Measurements from ENCODE around the gene CSAD.
"Not testable (repeated sequence)": the region's sequence is repeated elsewhere in the genome, so short reads cannot be mapped to it uniquely, and the experiment has no call there.

Gene CSAD

GRCh38 chr12:53176750-53177149 is 4.0 kb downstream of the CSAD start:
- DNase-seq: peak; percentile 17

- peak; percentile 53 for DNase-seq
Observed at GRCh38 chr12:53174881-53175491, 5.7 kb downstream of the CSAD start.

- DNase-seq: peak; percentile 40
Observed at GRCh38 chr12:53173085-53173715, 7.5 kb downstream of the CSAD start.

GRCh38 chr12:53172352-53172751 is 8.4 kb downstream of the CSAD start:
- DNase-seq: peak; percentile 49

GRCh38 chr12:53171725-53172329 is 8.9 kb downstream of the CSAD start:
- no peak for DNase-seq

- peak; percentile 37 for DNase-seq
Observed at GRCh38 chr12:53170876-53171724, 9.6 kb downstream of the CSAD start.

- peak; percentile 32 for DNase-seq
Observed at GRCh38 chr12:53170215-53170614, 10.5 kb downstream of the CSAD start.

- peak; percentile 13 for DNase-seq
Observed at GRCh38 chr12:53169644-53170043, 11.1 kb downstream of the CSAD start.

- DNase-seq: no peak
Observed at GRCh38 chr12:53166837-53167236, 13.9 kb downstream of the CSAD start.

- DNase-seq: not testable (repeated sequence)
Observed at GRCh38 chr12:53163008-53163407, 17.7 kb downstream of the CSAD start.

GRCh38 chr12:53161119-53161911 is 19.4 kb downstream of the CSAD start:
- no peak for DNase-seq

- no peak for DNase-seq
Observed at GRCh38 chr12:53160673-53161072, 20.1 kb downstream of the CSAD start.

- no peak for DNase-seq
Observed at GRCh38 chr12:53160000-53160399, 20.7 kb downstream of the CSAD start.

GRCh38 chr12:53159195-53159839 is 21.4 kb downstream of the CSAD start:
- DNase-seq: peak; percentile 97

GRCh38 chr12:53152390-53152789 is 28.3 kb downstream of the CSAD start:
- no peak for DNase-seq

- no peak for DNase-seq
Observed at GRCh38 chr12:53151039-53151438, 29.7 kb downstream of the CSAD start.

GRCh38 chr12:53147653-53148052 is 33.1 kb downstream of the CSAD start:
- no peak for DNase-seq

- DNase-seq: no peak
Observed at GRCh38 chr12:53147181-53147580, 33.5 kb downstream of the CSAD start.

GRCh38 chr12:53145383-53146260 is 35.1 kb downstream of the CSAD start:
- DNase-seq: no peak

- no peak for DNase-seq
Observed at GRCh38 chr12:53143355-53143754, 37.4 kb downstream of the CSAD start.

- DNase-seq: no peak
Observed at GRCh38 chr12:53133722-53134121, 47.0 kb downstream of the CSAD start.
